NCI-H226 (cell line): ENCODE results near the gene CASP1.
"Not testable (repeated sequence)": the region's sequence is repeated elsewhere in the genome, so short reads cannot be mapped to it uniquely, and the experiment has no call there.

ENCODE experiments used
- DNase-seq: peaks from one replicate; pipeline ENCODE4 v3.0.0-alpha.2; 2015

Gene CASP1

DNA sequence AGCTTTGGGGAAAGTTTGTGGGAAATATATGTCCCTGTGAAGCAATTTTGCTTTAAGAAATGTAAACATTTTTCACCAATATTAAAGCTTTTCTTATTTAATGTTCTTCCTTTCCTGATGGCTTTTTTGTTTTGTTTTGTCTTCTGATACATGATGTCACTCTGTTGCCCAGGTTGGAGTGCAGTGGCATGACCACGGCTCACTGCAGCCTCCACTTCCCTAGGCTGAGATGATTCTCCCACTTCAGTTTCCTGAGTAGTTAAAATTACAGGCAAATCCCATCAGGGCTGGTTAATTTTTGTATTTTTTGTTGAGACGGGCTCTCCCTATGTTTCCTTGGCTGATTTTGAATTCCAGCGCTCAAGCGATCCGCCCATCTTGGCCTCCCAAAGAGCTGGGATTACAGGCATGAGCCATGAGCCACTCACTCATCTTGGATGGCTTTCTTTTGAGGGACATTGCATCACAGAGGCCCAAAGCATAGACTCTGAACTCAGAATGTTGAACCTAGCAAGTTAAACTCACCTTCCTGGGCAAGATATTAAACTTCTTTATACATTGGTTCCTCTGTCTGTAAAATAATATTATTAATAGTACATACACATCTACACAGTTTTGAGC lies 10.8 kb upstream of the CASP1 start:
- DNase-seq = no peak

DNA sequence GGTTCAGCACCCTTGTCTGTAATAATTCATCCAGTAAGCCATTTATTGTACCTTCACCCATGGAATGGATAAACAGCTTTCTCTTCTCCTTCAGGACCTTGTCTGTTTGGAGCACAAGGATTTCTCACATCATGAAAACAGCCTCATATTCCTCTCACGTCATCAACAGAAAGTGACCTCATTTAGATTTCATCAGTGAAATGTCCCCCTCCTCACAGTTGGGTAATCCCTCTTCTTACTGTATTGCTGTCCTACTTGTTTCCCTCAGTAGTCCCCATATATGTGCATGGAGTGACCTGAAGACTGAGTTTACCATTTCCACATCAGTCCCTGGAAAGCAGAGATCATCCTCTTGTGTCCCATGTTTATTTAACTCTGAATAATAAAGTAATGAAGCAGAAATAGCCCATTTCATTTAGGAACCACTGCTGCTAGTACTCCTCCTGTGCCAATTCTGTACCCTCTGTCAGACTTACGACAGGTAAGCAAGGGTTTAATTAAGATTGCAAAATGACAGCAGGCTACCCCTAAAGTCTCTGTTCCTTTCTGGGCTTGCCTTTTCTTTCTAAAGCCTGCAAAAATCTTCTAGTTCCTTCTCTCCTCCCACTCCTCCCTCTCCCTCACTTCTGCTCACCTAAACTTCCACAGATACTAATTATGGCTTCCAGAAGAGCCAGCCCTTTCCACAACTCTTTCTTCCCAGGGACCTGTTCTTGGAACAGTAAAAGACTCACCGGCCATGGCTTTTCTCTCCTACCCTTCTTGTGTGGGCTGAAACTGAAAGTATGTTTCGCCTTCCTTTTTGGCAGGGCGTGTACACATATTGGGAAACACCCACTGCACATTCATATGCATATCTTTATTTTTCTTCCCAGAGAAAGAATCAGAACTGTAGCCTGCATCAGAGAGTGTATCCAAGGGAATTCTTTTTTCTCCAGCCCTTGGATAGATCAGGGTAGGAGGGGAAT lies 9.9 kb upstream of the CASP1 start, which contains the start of gene CARD16:
TSS of gene CARD16 (minus strand) at position 779 of the 968 bp plus-strand sequence. CDS start at position 741, 38 bp downstream.
- DNase-seq = peak; percentile 67

DNA sequence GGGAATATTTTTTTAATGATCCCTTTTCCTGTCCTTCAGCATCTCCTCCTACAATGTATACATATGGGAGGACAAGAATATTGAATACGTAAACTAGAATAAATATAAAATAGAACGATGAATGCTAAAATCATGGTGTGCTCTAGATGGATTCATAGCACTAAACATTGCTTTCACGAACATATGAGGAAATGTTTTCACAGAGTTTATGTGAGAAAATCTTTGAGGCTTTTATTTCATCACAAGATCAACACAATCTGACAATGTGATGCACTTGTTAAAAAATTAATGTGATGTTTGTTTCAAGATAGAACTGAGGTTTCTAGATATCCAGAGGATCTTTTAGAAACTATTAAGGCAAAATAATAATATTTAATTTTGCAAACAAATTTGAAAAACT lies 7.2 kb upstream of the CASP1 start:
- no peak for DNase-seq

DNA sequence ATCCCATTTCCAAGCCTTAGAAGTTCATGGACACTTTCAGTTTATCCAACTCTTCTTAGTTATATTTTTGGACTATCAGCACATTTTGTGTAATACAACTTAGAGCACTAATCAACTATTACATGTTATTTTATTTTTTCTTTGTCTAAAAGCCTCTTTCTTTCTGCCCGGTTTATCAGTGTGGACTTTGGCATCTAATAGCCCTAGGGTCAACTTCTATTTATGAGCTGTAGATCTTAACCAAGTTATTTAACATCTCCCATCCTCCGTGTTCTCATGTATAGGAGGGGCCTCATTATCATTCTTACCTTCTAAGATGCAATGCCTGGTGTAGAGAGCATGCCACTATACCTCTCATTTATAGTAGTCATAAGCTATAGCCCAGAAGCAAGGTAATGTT lies 5.8 kb upstream of the CASP1 start:
- no peak for DNase-seq

- not testable (repeated sequence) for DNase-seq
Observed at GRCh38 chr11:105034388-105034787, 556 bp downstream of the CASP1 start.

DNA sequence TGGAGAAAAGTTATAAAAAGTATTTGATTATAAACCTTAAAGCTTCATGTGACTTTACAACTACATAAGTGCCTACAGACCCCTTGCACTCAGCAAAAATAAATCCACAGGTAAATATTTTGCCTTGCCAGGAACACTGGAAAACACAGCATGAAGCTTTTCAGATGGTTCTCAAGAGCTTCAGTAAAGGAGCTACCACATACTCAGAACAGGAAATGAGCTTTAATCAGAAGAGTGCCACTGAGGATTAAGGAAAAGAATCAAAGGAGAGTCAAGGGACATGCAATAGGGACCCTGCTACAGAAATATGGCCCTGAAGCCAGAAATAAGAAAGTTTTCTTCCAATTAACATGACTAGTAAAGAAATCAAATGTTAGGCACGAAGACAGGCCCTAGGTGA lies 1.2 kb downstream of the CASP1 start:
- DNase-seq = no peak

DNA sequence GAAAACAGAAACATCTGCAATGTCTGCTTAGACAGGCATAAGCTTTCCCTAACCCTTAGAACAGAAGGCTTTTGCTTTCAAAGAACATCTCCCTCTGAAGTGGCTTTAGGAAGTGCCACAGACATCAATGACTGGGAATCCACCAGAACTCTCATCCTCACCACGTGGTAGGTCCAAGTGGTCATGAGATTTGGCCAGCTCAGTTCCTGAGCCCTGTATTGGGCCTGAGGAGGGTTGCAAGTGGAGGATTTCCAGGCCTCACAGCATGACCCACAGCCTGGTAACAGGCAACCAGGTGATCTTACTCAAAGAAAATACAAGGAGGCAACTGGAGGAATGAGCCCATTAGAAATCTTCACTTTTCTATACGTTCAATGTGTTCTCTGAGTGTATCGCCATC lies 1.6 kb downstream of the CASP1 start:
- DNase-seq = no peak

DNA sequence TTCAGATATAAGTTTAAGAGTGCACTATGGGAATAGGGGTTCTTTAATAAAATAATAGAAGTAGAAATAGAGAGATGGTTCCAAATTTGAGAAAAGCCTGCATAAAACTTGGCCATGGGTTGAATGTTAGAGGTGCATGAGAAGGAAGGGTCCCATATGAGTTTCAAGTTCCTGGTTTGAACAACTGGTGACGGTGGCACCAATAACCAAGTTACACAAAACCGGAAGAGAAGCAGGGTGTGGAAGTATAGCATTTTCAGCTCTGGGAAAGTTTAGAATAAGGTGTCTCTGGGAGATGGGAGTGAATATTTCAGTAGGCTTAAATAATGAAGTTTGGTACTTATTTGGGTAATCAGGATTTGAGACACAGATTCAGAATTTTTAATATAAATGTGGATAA lies 2.4 kb downstream of the CASP1 start:
- DNase-seq = no peak

GRCh38 chr11:105027678-105028077 lies 7.3 kb downstream of the CASP1 start:
- DNase-seq = no peak

- no peak for DNase-seq
Observed at GRCh38 chr11:105024394-105024793, 10.6 kb downstream of the CASP1 start.

DNA sequence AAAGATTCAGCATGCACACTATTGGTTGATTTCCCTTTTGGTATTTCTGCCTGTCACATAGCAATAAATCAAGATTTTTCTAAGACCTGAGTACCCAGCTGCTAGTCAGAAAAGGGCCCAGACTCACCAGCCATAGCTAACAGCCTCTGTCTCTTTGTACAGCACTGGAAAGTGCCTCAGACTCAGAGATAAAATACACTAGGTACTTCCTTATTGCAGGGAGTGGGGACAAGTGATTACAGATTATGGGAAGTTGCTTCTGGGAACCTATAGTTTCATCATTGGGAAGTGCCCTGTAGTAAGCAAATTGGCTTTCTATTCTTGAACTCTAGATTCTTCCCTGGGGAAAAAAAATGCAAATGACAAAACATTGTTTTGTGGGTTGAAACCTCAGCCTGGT lies 11.9 kb downstream of the CASP1 start, which contains the start of gene CASP5:
TSS of gene CASP5 (minus strand) at position 166 of the 400 bp plus-strand sequence. CDS start at position 134, 32 bp downstream.
- no peak for DNase-seq

- no peak for DNase-seq
Observed at GRCh38 chr11:105022527-105022926, 12.4 kb downstream of the CASP1 start.

GRCh38 chr11:105007463-105007862 lies 27.5 kb downstream of the CASP1 start:
- DNase-seq = no peak

- no peak for DNase-seq
Observed at GRCh38 chr11:105005451-105005845, 29.5 kb downstream of the CASP1 start.

GRCh38 chr11:105004021-105004420 lies 30.9 kb downstream of the CASP1 start:
- DNase-seq = no peak

DNA sequence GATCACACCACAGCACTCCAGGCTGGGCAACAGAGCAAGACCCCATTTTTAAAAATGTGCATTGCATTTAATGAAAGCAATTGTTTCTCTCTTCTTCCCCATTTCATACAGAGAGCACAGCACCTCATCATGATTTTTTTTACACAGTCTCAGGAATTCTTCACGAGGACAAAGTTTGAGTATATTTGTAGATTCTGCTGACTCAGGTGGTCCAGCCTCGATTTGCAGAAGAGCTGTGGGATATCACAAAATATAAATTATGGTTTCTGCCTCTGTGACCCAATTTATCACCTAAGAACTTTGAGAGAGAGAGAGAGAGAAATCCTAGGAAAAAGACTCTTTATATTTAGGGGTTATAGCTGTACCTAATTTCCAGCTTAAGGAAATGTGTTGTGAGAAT lies 31.8 kb downstream of the CASP1 start:
- DNase-seq = no peak

GRCh38 chr11:105000797-105001196 lies 34.1 kb downstream of the CASP1 start:
- DNase-seq = no peak

- DNase-seq = no peak
Observed at GRCh38 chr11:105000167-105000566, 34.8 kb downstream of the CASP1 start.

- no peak for DNase-seq
Observed at GRCh38 chr11:104999721-105000120, 35.2 kb downstream of the CASP1 start.

GRCh38 chr11:104997288-104997687 lies 37.7 kb downstream of the CASP1 start:
- no peak for DNase-seq

- DNase-seq = no peak
Observed at GRCh38 chr11:104995001-104995408, 39.9 kb downstream of the CASP1 start.

GRCh38 chr11:104992781-104993180 lies 42.2 kb downstream of the CASP1 start:
- no peak for DNase-seq

DNA sequence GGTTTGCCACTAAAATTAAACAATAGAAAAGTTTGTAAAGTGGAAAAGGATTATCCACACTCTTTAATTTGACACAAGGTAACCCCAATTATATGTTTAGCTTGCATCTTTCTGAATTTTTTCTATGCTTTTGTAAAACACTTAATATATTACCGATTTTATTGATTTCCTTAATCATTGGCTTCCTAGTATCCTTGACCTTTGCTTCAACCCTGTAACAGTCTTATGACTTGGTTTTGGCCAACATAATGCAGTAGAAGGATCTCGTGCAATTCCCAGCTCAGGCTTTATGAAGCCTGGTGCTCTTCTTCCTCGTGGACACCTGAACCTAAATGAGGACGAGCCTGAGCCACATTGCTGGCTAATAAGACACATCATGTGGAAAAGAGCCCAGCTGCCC lies 43.0 kb downstream of the CASP1 start:
- DNase-seq = no peak

DNA sequence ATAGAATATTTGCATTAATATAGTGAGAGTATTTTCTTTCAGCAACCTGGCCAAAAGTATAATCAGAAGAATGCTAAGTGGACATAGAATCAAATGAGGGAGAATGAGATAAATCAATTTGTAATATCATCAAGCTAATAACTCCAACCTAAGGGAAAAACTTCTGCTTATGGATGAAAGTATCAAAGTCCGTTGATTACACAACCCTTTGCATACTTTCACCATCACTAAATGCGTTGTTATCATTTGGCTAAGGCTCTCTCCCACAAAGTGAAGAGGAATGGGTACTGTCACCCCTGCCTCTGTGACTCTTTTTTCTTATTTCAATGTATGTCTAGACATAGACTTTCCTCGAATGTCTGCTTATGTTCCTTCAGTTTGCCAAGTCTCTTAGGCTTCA lies 50.1 kb downstream of the CASP1 start:
- no peak for DNase-seq
